ENCODE results near the gene TM7SF2. TPM values are rescaled to one million over a fixed set of nuclear protein-coding genes. Genes with fewer than 3 reads are reported as not detected.

Gene TM7SF2
- total and polyA plus RNA-seq, 2 of the 8 experiments (the other 6 are each of a cell fraction or from before 2014, with no cell fraction given): 40.1 to 96.0 TPM

DNA sequence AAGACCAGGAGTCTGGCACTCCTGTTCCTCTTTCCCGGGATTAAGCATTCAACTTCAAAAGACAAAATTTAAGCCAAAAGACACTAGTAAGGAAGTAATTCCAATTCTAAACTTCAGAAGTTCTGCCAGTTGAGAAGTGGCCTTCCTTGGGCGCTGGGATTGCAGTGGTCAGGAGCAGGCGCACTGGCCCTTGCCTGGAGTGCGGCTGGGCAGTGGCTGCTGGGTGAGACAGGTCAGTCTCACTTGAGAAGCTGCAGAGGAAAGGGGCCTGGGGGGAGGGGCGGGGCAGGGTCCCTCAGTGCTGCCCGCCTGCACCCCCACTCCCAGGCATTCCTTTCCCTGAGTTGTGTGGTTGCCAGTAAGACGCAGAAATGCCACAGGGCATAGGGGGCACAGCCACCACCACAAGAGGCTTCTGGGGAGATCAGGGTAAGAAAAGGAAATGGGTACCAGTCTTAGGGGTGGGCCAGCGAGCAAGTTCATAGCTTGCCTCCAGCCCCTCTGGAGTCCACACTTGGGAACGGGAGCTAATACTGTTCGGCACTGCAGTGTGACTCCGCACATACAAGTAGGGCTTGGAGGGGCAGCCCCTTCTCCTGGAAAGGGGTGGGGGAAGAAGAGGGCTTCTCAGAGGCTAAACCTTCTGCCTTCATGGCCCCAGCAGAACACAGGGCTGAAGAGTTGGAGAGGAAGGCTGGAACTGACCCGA, 16.0 kb downstream of the TM7SF2 start:
- Histone ChIP-seq H3K9me3 (ENCODE audit: insufficient read depth in 2 of 2, low read depth in 1 of 2, low read length in 1 of 2) (no peaks in the 10 kb centered on the region), H3K9ac (replicated peaks in 1 of 4; ENCODE audit: extremely low read depth in 1 of 4, low read depth in 3 of 4, low read length in 3 of 4) (no peak overlapping the region), H3K4me2 (ENCODE audit: insufficient read depth in 1 of 2, low read depth in 2 of 2, low read length in 2 of 2) (no peak overlapping the region), H3K4me3 (ENCODE audit: extremely low read depth in 1 of 4, insufficient read depth in 2 of 4, low read depth in 3 of 4, low read length in 4 of 4) (no peak overlapping the region), H3K27ac (ENCODE audit: low read depth, low read length) (no peak overlapping the region), H3K23ac (ENCODE audit: insufficient read length) (no peak overlapping the region), H4K20me1 (replicated peaks in 1 of 2; ENCODE audit: control insufficient read depth in 1 of 2, insufficient read depth in 2 of 2, low read length in 2 of 2) (peaks cover 0 to 12% of the 10 kb centered on the region in 2 experiments), H4K5ac (ENCODE audit: insufficient read length, low read depth, low read length) (no peak overlapping the region), H3K14ac (ENCODE audit: insufficient read length) (no peak overlapping the region), H3K27me3 (replicated peaks in 1 of 4; ENCODE audit: control insufficient read depth in 3 of 4, extremely low read depth in 1 of 4, insufficient read depth in 3 of 4, low read length in 3 of 4) (no peaks in the 10 kb centered on the region), H2BK15ac (ENCODE audit: low read length) (no peak overlapping the region), H2BK5ac (ENCODE audit: low read depth, low read length) (no peak overlapping the region), H4K8ac (ENCODE audit: extremely low read depth, insufficient read depth, low read length) (no peak overlapping the region), H2BK20ac (ENCODE audit: low read length) (no peak overlapping the region), H3K36me3 (ENCODE audit: control insufficient read depth in 2 of 4, insufficient read depth in 4 of 4, low read length in 3 of 4) (peaks cover 19 to 66% (median 57%) of the 10 kb centered on the region in 4 experiments), H2AK5ac (ENCODE audit: low read depth, low read length) (no peak overlapping the region), H4K91ac (replicated peaks; ENCODE audit: insufficient read length, low read length) (no peak overlapping the region), H3K23me2 (ENCODE audit: low read depth, low read length) (no peaks in the 10 kb centered on the region; the same call in 1 of the 2 replicates), H2BK120ac (replicated peaks; ENCODE audit: low read depth, low read length) (no peak overlapping the region), H3K56ac (replicated peaks; ENCODE audit: insufficient read length, low read depth, low read length) (no peak overlapping the region), H3K79me2 (ENCODE audit: control insufficient read depth in 1 of 2, insufficient read depth in 2 of 2, low read length in 2 of 2) (peaks cover 0 to 17% of the 10 kb centered on the region in 2 experiments; a peak in 3 of 4 replicates), H2AFZ (ENCODE audit: low read length) (no peak overlapping the region), H2BK12ac (ENCODE audit: low read depth, low read length) (no peak overlapping the region), H3K79me1 (ENCODE audit: low read depth, low read length) (peaks cover 4% of the 10 kb centered on the region; the same call in 1 of the 2 replicates), H3K18ac (ENCODE audit: extremely low read depth, low read length) (no peak overlapping the region), H3K4ac (replicated peaks; ENCODE audit: insufficient read length, low read depth, low read length) (no peak overlapping the region), H3K4me1 (replicated peaks in 1 of 4; ENCODE audit: control insufficient read depth in 3 of 4, insufficient read depth in 4 of 4, low read length in 3 of 4) (no peaks in the 10 kb centered on the region)
- FAIRE-seq (no peak), DNase-seq (ENCODE audit: low read depth in 1 of 2, low spot score in 2 of 2) (no peak)
- ChIA-PET POLR2A (ENCODE audit: partially characterized antibody) (interaction anchor here (0.9 to 15.8 kb wide), 9 partner anchors 9 to 243 kb away, joined by 3 to 305 read pairs (median 4); partner anchors contain the start of genes FAU, MRPL49, SPDYC and SYVN1), CTCF (ENCODE audit: partially characterized antibody) (interaction anchor here (0.6 to 9.5 kb wide), 7 partner anchors 9 to 201 kb away, joined by 3 to 71 read pairs (median 3); partner anchors contain the start of genes CAPN1 and TM7SF2)
- WGBS, 2 experiments (ENCODE audit: extremely low coverage in 1 of 2, insufficient coverage in 1 of 2, insufficient read length in 1 of 2, insufficient replicate concordance in 2 of 2, low coverage in 1 of 2, low lambda C conversion rate in 2 of 2, missing lambda C conversion rate in 1 of 2): 87% methylated on average over 9 of the region's 12 CpGs; no CpG with 5 or more reads in 1 of the 2 experiments
- TF ChIP-seq CHD2 (IDR thresholded peaks at IDR 0.05; ENCODE audit: low read length) (no peak), HDAC6 (IDR thresholded peaks at IDR 0.05; ENCODE audit: low read depth, low read length) (no peak), HDAC2 (IDR thresholded peaks at IDR 0.05; ENCODE audit: borderline replicate concordance in 1 of 2, low read depth in 2 of 2, low read length in 2 of 2) (no peak), CREB1 (IDR thresholded peaks at IDR 0.05) (no peak), EGR1 (IDR thresholded peaks at IDR 0.05; ENCODE audit: borderline replicate concordance, low read depth, low read length) (no peak), FOSL1 (IDR thresholded peaks at IDR 0.05; ENCODE audit: insufficient read depth, low read depth, low read length) (no peak), EP300 (IDR thresholded peaks at IDR 0.05; ENCODE audit: borderline replicate concordance in 1 of 2, low read depth in 2 of 2, low read length in 2 of 2) (no peak), GABPA (IDR thresholded peaks at IDR 0.05; ENCODE audit: borderline replicate concordance, insufficient read depth, low read length) (no peak), SP1 (IDR thresholded peaks at IDR 0.05; ENCODE audit: low read depth, low read length) (no peak)
- TF ChIP-seq, protein P1, sequence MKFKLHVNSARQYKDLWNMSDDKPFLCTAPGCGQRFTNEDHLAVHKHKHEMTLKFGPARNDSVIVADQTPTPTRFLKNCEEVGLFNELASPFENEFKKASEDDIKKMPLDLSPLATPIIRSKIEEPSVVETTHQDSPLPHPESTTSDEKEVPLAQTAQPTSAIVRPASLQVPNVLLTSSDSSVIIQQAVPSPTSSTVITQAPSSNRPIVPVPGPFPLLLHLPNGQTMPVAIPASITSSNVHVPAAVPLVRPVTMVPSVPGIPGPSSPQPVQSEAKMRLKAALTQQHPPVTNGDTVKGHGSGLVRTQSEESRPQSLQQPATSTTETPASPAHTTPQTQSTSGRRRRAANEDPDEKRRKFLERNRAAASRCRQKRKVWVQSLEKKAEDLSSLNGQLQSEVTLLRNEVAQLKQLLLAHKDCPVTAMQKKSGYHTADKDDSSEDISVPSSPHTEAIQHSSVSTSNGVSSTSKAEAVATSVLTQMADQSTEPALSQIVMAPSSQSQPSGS (IDR thresholded peaks at IDR 0.05; ENCODE audit: low read length): no peak
